Kidney (tissue), 2 donors: ENCODE data around the gene NBPF8. TPM values are rescaled to one million over a fixed set of nuclear protein-coding genes. Genes with fewer than 3 reads are reported as not detected.

Experiments used
- polyA plus RNA-seq: library from polyadenylated mRNA; stranded (reverse); fragments of 350-450 nt; fragmentation: Illumina TruSeq; extraction: RNeasy Lipid Tissue Mini Kit (QIAGEN cat#74804); gene quantifications from one replicate; pipeline ENCODE4 v1.2.3, GENCODE V29; 2014; ENCODE audit warnings: low read depth, low replicate concordance; ENCODE audit not compliant: insufficient read depth
- total RNA-seq: library from RNA; stranded (reverse); fragmentation: NEBNext Ultra II Directional; extraction: Animal tissue kit (Norgen Biotek cat#: 25700); gene quantifications from one replicate; pipeline ENCODE4 v1.2.1, GENCODE V29; 2021
- donor health status: DM: yes; HTN: yes; CAD: no.

NBPF8 gene
- total and polyA plus RNA-seq, 2 donors from 2014 or later, result 2.4 to 7.9 TPM

Other genes starting within 250 kb of the NBPF8 start
- 29.8 TPM for gene SEC22B, start 238.5 kb upstream of the NBPF8 start, total RNA-seq
- 20.1 TPM for gene SEC22B, start 238.5 kb upstream of the NBPF8 start, polyA plus RNA-seq